Measurements from ENCODE around the gene PLPP3.

Gene PLPP3

GRCh38 chr1:56509713-56510641 is 69.4 kb downstream of the PLPP3 start:
- Histone ChIP-seq H3K4me1 (ENCODE audit: control insufficient read depth, insufficient read depth, low read length) (peaks cover 24% of the 10 kb centered on the region), H3K9me3 (ENCODE audit: control insufficient read depth, insufficient read depth, low read length) (no peaks in the 10 kb centered on the region), H3K27ac (ENCODE audit: low read depth, low read length) (no peak overlapping the region), H3K9ac (ENCODE audit: low read depth, low read length) (no peak overlapping the region), H3K4me3 (ENCODE audit: low read depth, low read length) (no peak overlapping the region), H3K27me3 (ENCODE audit: control insufficient read depth, insufficient read depth, low read length) (no peaks in the 10 kb centered on the region), H3K36me3 (ENCODE audit: control insufficient read depth, insufficient read depth, low read length) (peaks cover 99% of the 10 kb centered on the region)

GRCh38 chr1:56508523-56508983 is 70.8 kb downstream of the PLPP3 start:
- H3K9ac ChIP-seq (ENCODE audit: low read depth, low read length): no peak overlapping the region
- H3K27me3 ChIP-seq (ENCODE audit: control insufficient read depth, insufficient read depth, low read length): no peaks in the 10 kb centered on the region
- no peak overlapping the region for H3K27ac ChIP-seq (ENCODE audit: low read depth, low read length)
- H3K36me3 ChIP-seq (ENCODE audit: control insufficient read depth, insufficient read depth, low read length): peaks cover 99% of the 10 kb centered on the region
- no peaks in the 10 kb centered on the region for H3K9me3 ChIP-seq (ENCODE audit: control insufficient read depth, insufficient read depth, low read length)
- peaks cover 22% of the 10 kb centered on the region for H3K4me1 ChIP-seq (ENCODE audit: control insufficient read depth, insufficient read depth, low read length)
- no peak overlapping the region for H3K4me3 ChIP-seq (ENCODE audit: low read depth, low read length)

- Histone ChIP-seq H3K4me1 (ENCODE audit: control insufficient read depth, insufficient read depth, low read length) (peaks cover 22% of the 10 kb centered on the region), H3K9ac (ENCODE audit: low read depth, low read length) (no peak overlapping the region), H3K36me3 (ENCODE audit: control insufficient read depth, insufficient read depth, low read length) (peaks cover 98% of the 10 kb centered on the region)
Measured at GRCh38 chr1:56507925-56508522, 71.3 kb downstream of the PLPP3 start.

GRCh38 chr1:56506951-56507491 is 72.3 kb downstream of the PLPP3 start:
- H3K27me3 ChIP-seq (ENCODE audit: control insufficient read depth, insufficient read depth, low read length): no peaks in the 10 kb centered on the region
- H3K27ac ChIP-seq (ENCODE audit: low read depth, low read length): no peak overlapping the region
- H3K4me3 ChIP-seq (ENCODE audit: low read depth, low read length): no peak overlapping the region
- peaks cover 22% of the 10 kb centered on the region for H3K4me1 ChIP-seq (ENCODE audit: control insufficient read depth, insufficient read depth, low read length)
- peaks cover 98% of the 10 kb centered on the region for H3K36me3 ChIP-seq (ENCODE audit: control insufficient read depth, insufficient read depth, low read length)
- no peak overlapping the region for H3K9ac ChIP-seq (ENCODE audit: low read depth, low read length)
- H3K9me3 ChIP-seq (ENCODE audit: control insufficient read depth, insufficient read depth, low read length): no peaks in the 10 kb centered on the region

More at GRCh38 chr1:56507925-56508522, 71.3 kb downstream of the PLPP3 start:
- H3K27ac ChIP-seq (ENCODE audit: low read depth, low read length): no peak overlapping the region
- H3K9me3 ChIP-seq (ENCODE audit: control insufficient read depth, insufficient read depth, low read length): no peaks in the 10 kb centered on the region
- H3K27me3 ChIP-seq (ENCODE audit: control insufficient read depth, insufficient read depth, low read length): no peaks in the 10 kb centered on the region
- H3K4me3 ChIP-seq (ENCODE audit: low read depth, low read length): no peak overlapping the region

DNA sequence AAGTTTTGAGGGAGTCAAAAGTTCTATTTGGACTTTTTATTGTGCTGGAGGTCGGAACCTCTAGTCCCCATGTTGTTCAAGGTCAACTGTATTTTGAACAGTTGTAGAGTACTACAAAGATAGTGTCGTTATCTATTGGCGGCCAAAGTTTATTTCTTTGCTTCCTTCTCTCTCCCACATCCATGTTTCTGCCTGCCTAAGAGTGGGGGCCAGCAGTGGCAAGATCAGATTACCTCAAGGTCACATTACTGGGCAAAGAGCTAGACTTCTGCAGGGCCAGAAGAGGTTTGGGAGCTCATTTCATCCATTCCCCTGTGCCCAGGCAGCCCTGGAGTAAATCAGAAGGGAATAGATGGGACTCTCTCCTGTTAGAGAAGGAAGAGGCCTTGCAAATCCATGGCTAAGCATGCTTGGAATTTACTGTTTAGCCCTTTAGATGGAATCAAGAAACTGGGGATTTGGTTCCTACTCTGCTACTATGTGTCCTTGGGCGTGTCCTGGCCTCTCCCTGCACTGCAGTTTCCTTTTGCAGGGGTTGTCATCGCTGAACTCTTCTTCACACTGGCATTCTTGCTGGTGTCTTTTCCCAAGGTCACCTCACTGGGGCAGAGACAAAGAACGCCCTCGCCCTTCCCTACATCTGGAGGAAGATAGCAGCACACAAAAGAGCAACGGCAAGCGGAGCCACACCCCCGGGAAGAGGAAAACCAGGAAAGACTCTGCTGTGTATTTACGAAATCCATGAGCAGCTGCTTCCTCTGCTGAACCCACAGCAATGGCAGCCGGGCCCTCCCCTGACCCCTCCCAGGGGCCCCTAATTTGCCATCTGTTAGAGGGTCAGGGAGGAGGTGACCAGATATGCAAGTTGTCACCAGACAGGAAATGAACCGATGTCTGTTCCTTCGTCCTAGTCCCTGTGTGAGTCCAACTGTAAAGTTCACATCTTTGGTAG is 73.3 kb downstream of the PLPP3 start:
- Histone ChIP-seq H3K36me3 (ENCODE audit: control insufficient read depth, insufficient read depth, low read length) (peaks cover 98% of the 10 kb centered on the region), H3K9ac (ENCODE audit: low read depth, low read length) (no peak overlapping the region), H3K27ac (ENCODE audit: low read depth, low read length) (no peak overlapping the region)

GRCh38 chr1:56502700-56503245 is 76.6 kb downstream of the PLPP3 start:
- Histone ChIP-seq H3K4me3 (ENCODE audit: low read depth, low read length) (no peak overlapping the region), H3K9me3 (ENCODE audit: control insufficient read depth, insufficient read depth, low read length) (no peaks in the 10 kb centered on the region), H3K27ac (ENCODE audit: low read depth, low read length) (no peak overlapping the region), H3K9ac (ENCODE audit: low read depth, low read length) (no peak overlapping the region), H3K36me3 (ENCODE audit: control insufficient read depth, insufficient read depth, low read length) (peaks cover 84% of the 10 kb centered on the region), H3K4me1 (ENCODE audit: control insufficient read depth, insufficient read depth, low read length) (no peaks in the 10 kb centered on the region), H3K27me3 (ENCODE audit: control insufficient read depth, insufficient read depth, low read length) (no peaks in the 10 kb centered on the region)

More for the DNA sequence above, 73.3 kb downstream of the PLPP3 start:
- H3K4me3 ChIP-seq (ENCODE audit: low read depth, low read length): no peak overlapping the region
- H3K27me3 ChIP-seq (ENCODE audit: control insufficient read depth, insufficient read depth, low read length): no peaks in the 10 kb centered on the region
- no peaks in the 10 kb centered on the region for H3K9me3 ChIP-seq (ENCODE audit: control insufficient read depth, insufficient read depth, low read length)
- peaks cover 14% of the 10 kb centered on the region for H3K4me1 ChIP-seq (ENCODE audit: control insufficient read depth, insufficient read depth, low read length)

GRCh38 chr1:56501888-56502287 is 77.5 kb downstream of the PLPP3 start:
- Histone ChIP-seq H3K4me1 (ENCODE audit: control insufficient read depth, insufficient read depth, low read length) (no peaks in the 10 kb centered on the region), H3K9me3 (ENCODE audit: control insufficient read depth, insufficient read depth, low read length) (no peaks in the 10 kb centered on the region), H3K9ac (ENCODE audit: low read depth, low read length) (no peak overlapping the region), H3K27ac (ENCODE audit: low read depth, low read length) (no peak overlapping the region), H3K27me3 (ENCODE audit: control insufficient read depth, insufficient read depth, low read length) (no peaks in the 10 kb centered on the region), H3K36me3 (ENCODE audit: control insufficient read depth, insufficient read depth, low read length) (peaks cover 84% of the 10 kb centered on the region), H3K4me3 (ENCODE audit: low read depth, low read length) (no peak overlapping the region)

DNA sequence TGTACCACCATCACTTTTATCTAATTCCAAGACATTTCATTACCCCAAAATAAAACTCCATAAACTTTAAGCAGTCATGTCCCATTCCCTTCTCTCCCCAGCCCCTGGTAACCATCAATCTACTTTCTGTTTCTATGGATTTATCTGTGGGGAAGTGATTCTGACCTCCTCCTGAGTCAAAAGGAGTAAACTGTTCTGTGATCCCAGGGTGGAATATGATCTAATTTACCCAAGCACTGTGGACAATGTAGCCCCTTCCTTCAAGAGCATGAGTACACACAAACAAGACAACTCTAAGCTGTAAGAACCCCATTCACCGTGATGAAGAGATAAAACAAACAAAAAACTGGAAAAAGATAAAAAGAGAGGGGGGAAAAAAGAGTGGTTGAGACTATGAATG is 77.9 kb downstream of the PLPP3 start:
- H3K9ac ChIP-seq (ENCODE audit: low read depth, low read length): no peak overlapping the region
- no peak overlapping the region for H3K27ac ChIP-seq (ENCODE audit: low read depth, low read length)
- no peaks in the 10 kb centered on the region for H3K4me1 ChIP-seq (ENCODE audit: control insufficient read depth, insufficient read depth, low read length)
- no peak overlapping the region for H3K4me3 ChIP-seq (ENCODE audit: low read depth, low read length)
- H3K27me3 ChIP-seq (ENCODE audit: control insufficient read depth, insufficient read depth, low read length): no peaks in the 10 kb centered on the region
- H3K36me3 ChIP-seq (ENCODE audit: control insufficient read depth, insufficient read depth, low read length): peaks cover 84% of the 10 kb centered on the region
- no peaks in the 10 kb centered on the region for H3K9me3 ChIP-seq (ENCODE audit: control insufficient read depth, insufficient read depth, low read length)

- Histone ChIP-seq H3K9me3 (ENCODE audit: control insufficient read depth, insufficient read depth, low read length) (no peaks in the 10 kb centered on the region), H3K4me1 (ENCODE audit: control insufficient read depth, insufficient read depth, low read length) (peaks cover 15% of the 10 kb centered on the region; the same call in 1 of the 2 replicates), H3K4me3 (ENCODE audit: low read depth, low read length) (no peak overlapping the region), H3K9ac (ENCODE audit: low read depth, low read length) (no peak overlapping the region), H3K27me3 (ENCODE audit: control insufficient read depth, insufficient read depth, low read length) (no peaks in the 10 kb centered on the region), H3K36me3 (ENCODE audit: control insufficient read depth, insufficient read depth, low read length) (peaks cover 75% of the 10 kb centered on the region), H3K27ac (ENCODE audit: low read depth, low read length) (no peak overlapping the region)
Measured at GRCh38 chr1:56496821-56497772, 82.3 kb downstream of the PLPP3 start.
